NCI-H69 (cell line): Measurements from ENCODE around the gene BPIFB6.

Experiments
- DNase-seq: peaks from one replicate; lab custom pipeline; 2025; lab: John Stamatoyannopoulos, UW

The BPIFB6 gene

GRCh38 chr20:33063271-33063670 is 31.8 kb downstream of the BPIFB6 start:
- no peak for DNase-seq

- no peak for DNase-seq
These were observed 33.3 kb downstream of the BPIFB6 start for GRCh38 chr20:33064572-33065287.

DNA sequence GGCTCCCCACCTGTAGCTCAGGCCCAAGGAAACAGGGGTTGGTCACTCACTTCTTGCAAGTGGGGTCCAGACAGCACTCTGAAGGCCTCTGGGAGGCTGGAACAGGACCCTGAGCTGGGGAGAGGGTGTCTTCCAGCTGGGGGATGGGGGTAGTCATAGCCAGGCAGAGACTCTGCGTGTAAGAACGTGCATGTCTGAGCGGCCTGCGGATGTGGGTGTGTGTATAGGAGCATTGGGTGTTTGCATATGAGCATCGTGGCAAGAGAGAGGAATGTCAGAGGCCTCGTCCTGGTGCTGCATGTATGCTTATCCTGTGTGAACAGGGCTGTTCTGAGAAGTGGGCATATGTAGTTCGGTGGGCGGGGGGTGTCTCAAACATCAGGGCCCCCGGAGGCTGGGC is 34.3 kb downstream of the BPIFB6 start:
- no peak for DNase-seq

DNA sequence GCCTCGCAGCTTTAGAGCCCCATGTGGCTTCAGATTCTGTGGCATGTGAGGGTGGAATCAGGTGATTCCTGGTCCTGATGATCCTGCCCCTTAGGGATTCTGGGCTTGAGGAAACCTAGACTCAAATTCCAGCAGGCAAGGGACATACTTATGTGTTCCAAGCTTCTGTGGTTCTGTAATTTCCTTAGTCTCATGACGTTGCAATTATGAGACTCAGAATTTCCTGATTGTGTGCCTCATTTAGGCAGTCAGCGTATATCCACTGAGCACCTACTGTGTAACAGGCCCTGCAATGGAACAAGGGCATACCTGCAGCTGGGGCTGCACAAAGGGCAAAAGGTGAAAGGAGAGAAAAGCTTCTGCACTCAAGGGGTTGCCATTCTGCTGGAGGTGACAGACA is 36.4 kb downstream of the BPIFB6 start:
- DNase-seq = no peak

GRCh38 chr20:33068251-33068939 is 36.9 kb downstream of the BPIFB6 start:
- no peak for DNase-seq

GRCh38 chr20:33069673-33070072 is 38.2 kb downstream of the BPIFB6 start:
- DNase-seq = no peak

DNA sequence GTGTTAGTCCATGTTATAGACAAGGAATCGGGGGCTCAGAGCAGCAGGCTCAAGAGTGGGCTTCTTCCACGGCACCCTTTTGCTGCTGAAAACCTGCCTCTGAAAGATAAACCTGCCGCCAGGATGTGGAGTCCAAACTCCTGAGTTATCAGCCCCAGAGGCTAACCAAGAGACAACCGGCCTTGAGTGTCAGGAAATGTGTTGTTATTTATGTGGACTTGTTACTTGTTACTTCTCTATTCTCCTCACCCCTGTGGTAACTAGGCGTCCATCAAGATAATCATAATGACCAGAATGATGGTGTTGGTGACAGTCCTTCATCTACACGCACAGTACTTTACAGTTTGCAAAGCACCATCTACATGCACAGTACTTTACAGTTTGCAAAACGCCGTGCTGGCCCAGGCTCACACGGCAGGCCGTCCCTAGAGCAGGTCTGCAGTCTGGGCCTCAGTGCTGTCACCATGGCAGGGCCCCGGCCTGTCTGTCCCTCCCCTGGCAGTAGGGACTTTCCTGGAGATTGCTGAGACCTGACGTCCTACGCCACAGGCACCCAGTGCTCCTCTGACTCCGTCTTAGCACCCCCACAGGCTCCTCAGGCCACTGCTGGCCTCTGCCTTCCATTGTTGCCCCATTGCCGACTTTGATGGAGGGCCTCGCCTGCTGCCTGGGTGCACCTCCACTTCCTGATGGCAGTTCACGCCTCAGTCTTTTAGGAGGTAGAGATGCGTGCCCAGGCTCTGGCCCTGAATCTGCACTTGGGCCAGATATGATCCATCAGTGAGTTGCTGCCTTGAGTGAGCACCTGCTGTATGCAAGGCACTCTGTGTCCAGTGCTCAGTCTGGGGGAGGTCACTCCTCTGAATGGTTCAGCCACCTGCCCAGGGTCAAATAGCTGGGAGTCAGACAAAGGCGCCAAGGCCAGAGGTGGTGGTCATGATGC is 38.9 kb downstream of the BPIFB6 start:
- DNase-seq = no peak

DNA sequence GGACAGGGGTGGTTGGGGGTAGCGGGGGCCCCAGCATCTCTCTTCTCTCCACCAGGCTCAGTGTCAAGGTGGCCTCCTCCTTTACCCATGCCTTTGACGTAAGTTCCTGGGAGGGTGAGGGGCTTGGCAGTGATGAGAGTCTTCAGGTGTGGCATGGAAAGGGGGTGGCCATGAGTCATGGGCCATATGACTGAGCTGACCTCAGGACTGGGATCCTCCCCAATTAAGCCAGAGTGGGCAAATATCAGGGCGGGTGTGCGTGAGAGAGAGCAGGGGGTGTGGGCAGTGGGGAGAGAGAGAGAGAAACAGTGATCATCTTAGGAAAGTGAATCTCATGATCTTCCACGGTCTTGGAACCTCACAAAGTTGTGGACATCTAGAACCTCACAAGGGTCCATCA is 39.8 kb downstream of the BPIFB6 start:
- no peak for DNase-seq

GRCh38 chr20:33072362-33072761 is 40.9 kb downstream of the BPIFB6 start:
- DNase-seq = no peak

DNA sequence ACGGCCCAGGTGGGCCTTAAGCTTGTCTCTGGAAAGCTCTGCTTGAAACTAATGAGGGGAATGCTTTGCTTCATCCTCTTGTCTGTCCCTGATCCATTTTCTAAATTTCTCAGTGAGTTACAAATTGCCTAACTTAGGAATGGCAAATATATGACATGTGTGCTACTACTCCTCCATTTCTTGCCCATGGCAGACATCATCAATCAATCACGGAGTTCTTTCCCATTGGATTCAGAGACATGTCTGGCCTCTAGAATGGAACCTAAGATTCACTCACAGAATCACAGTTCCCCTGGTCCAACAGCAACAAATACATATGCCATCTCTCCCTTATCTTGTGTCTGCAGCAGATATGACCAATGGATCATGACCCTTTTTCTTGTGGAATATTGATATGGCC is 41.4 kb downstream of the BPIFB6 start:
- no peak for DNase-seq

DNA sequence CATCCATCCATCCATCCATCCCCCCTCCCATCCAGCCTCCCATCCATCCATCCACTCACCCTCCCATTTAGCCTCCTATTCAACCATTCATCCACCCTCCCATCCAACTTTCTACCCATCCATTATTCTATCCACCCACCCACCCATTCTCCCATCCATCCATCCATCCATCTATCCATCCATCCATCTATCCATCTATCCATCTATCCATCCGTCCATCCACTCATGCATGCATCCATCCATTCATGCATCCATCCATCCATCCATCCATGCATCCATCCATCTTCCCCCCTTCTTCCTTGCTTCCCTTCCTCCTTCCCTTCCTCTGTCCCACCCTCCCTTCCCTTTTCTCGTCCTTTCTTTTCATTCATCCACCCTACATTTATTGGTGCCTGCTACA is 43.2 kb downstream of the BPIFB6 start:
- DNase-seq = no peak

- no peak for DNase-seq
These were observed 43.8 kb downstream of the BPIFB6 start for GRCh38 chr20:33075281-33075680.

- no peak for DNase-seq
These were observed 45.4 kb downstream of the BPIFB6 start for GRCh38 chr20:33076662-33077372.

- DNase-seq = no peak
These were observed 47.8 kb downstream of the BPIFB6 start, which contains the start of gene BPIFB4 for GRCh38 chr20:33079259-33079658. Gene BPIFB4 (plus strand): TSS chr20:33079643. CDS start chr20:33081527, 1,884 bp downstream.

DNA sequence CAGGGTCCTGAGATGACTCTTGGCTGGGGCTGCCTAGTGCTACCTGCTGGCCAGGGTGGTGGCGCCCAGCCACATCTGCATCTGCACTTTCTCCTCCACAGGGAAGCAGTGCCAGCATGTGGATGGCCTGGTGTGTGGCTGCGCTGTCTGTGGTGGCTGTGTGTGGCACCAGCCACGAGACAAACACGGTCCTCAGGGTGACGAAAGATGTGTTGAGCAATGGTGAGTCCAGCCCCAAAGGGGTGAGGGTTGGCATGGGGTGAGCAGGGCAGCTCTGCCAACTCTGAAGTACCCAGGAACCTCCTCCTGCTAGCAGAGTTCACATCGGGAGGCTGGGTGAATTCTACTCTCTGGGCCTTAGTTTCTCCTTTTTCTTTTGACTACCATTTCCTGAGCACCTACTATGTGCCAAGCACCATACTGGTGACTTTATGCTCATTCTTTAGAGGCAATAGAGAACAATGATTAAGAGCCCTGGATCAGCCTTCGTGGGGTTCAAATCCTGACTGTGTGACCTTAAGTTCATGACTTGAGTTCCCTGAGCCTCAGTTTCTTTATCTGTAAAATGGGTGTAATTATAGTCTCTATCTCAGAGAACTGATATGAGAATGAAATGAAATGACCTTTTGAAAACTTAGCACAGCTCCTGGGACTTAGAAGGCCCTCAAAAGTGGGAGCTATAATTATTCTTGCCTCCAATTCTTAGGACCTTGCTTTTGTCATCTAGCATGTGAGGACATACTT is 50.1 kb downstream of the BPIFB6 start:
- DNase-seq = no peak

- DNase-seq = no peak
These were observed 51.1 kb downstream of the BPIFB6 start for GRCh38 chr20:33082546-33082945.

DNA sequence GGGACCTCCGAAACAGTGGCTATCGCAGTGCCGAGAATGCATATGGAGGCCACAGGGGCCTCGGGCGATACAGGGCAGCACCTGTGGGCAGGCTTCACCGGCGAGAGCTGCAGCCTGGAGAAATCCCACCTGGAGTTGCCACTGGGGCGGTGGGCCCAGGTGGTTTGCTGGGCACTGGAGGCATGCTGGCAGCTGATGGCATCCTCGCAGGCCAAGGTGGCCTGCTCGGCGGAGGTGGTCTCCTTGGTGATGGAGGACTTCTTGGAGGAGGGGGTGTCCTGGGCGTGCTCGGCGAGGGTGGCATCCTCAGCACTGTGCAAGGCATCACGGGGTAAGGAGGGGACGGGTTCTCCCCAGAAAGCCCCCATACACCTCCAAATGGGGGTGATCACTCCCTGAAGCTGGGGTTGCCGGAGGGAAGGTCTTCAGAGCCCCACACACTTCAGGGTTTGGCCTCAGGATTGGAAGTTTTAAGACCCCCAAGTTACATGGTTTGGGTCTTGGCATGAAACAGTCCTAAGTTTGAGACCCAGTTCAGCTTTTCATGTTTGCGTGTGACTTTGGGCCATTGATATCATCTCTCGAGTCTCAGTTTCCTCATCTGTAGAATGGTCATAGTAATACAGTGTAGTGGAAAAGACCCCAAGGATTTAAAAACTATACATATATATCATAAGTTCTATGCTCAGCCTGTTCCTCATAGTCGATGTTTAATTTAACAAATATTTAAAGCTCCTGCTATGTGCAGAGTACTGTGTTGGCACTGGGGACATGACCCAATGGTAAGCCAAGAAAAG is 52.3 kb downstream of the BPIFB6 start:
- DNase-seq = no peak

DNA sequence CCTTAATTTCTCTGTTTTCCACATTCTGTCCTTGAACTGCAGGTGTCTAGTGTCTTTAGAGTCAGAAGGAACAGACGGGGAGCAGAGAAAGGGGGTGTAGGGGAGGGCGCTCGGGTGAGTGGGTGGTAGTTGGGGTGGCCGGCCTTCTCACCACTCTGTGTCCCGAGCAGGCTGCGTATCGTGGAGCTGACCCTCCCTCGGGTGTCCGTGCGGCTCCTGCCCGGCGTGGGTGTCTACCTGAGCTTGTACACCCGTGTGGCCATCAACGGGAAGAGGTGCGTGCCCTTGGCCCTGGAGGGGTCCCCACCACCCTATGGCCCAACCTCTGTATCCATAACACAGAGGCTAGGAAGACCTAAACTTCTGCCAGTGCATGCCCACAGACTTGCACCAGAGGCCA is 53.3 kb downstream of the BPIFB6 start:
- no peak for DNase-seq

- DNase-seq = no peak
These were observed 54.7 kb downstream of the BPIFB6 start for GRCh38 chr20:33086052-33086722.

DNA sequence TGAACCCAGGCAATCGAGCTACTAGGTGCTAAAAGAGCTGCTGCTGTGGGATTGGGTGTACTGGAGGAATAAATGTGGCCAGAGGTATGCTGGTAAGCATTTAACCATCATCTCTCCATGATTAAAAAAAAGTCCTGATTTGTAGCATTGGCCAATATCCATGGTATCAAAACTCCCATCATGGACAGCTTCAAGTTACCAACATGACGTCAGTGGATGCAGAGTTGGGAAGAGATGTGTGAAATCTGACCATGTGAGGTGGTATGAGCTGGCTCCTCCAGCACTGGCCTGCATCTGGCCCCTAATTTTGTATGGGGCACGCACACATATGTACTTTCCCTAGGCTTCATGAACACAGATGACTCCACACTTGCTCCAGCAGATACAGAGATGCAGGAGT is 59.7 kb downstream of the BPIFB6 start:
- DNase-seq = no peak
